Omental fat pad (tissue), 4 donors: Measurements from ENCODE around the gene SMIM28. TPM values are rescaled to one million over a fixed set of nuclear protein-coding genes. Genes with fewer than 3 reads are reported as not detected.

Experiments used
- ATAC-seq: fragments of 150-250 bp; one replicate; pipeline ENCODE4 v1.9.1; 2016; ENCODE audit warnings: mild to moderate bottlenecking, moderate library complexity; ENCODE audit not compliant: low FRiP score
- DNase-seq: peaks from one replicate; pipeline ENCODE4 v3.0.0-alpha.2; 2019; ENCODE audit warnings: low spot score
- CTCF ChIP-seq, 3 donors: fragments of 450-650 bp; IDR thresholded peaks; one replicate each; pipeline ENCODE4 v1.5.1; 2016 to 2017; ENCODE audit warnings: antibody characterized with exemption in 3 of 3, mild to moderate bottlenecking in 3 of 3, moderate library complexity in 2 of 3
- total RNA-seq, 4 donors: library from RNA; depleted of rRNA; stranded (reverse); fragments of >200 nt; gene quantifications; one replicate each; pipeline ENCODE4 v1.1.0, GENCODE V29; 2016

Gene SMIM28
- total RNA-seq, result not detected

- TF ChIP-seq CTCF (IDR thresholded peaks at IDR 0.05), result no peak
- ATAC-seq (no peak), DNase-seq (no peak)
These were observed at the start of gene SMIM28 for GRCh38 chr6:138377844-138378243. SMIM28 (plus strand) TSS chr6:138377905; CDS start chr6:138378073, 168 bp downstream.

GRCh38 chr6:138328210-138328609 is 49.5 kb upstream of the SMIM28 start:
- ATAC-seq (no peak), DNase-seq (no peak)
- no peak for TF ChIP-seq CTCF (IDR thresholded peaks at IDR 0.05)

GRCh38 chr6:138330763-138331162 is 46.9 kb upstream of the SMIM28 start:
- DNase-seq (no peak), ATAC-seq (no peak)
- no peak for TF ChIP-seq CTCF (IDR thresholded peaks at IDR 0.05)

- ATAC-seq (no peak), DNase-seq (no peak)
- TF ChIP-seq CTCF (IDR thresholded peaks at IDR 0.05), result no peak
These were observed 46.3 kb upstream of the SMIM28 start for GRCh38 chr6:138331444-138331843.

- ATAC-seq (no peak), DNase-seq (no peak)
- no peak for TF ChIP-seq CTCF (IDR thresholded peaks at IDR 0.05)
These were observed 45.7 kb upstream of the SMIM28 start for GRCh38 chr6:138331984-138332383.

GRCh38 chr6:138334000-138334399 is 43.7 kb upstream of the SMIM28 start:
- DNase-seq (no peak), ATAC-seq (no peak)
- TF ChIP-seq CTCF (IDR thresholded peaks at IDR 0.05), result no peak

GRCh38 chr6:138334963-138335362 is 42.7 kb upstream of the SMIM28 start:
- DNase-seq (no peak), ATAC-seq (no peak)
- TF ChIP-seq CTCF (IDR thresholded peaks at IDR 0.05), result no peak
